Peyer's patch (tissue), 4 donors: ENCODE data around the gene KLF12. TPM values are rescaled to one million over a fixed set of nuclear protein-coding genes. Genes with fewer than 3 reads are reported as not detected.

Experiments
- DNase-seq, 3 donors: peaks; one replicate each; pipeline ENCODE4 v3.0.0-alpha.2; 2017 to 2019
- H3K27ac ChIP-seq, 4 donors: fragments of 200-600 bp; sonication (generic); one replicate each; pipeline ENCODE4 v1.5.1; 2016 to 2019
- H3K27me3 ChIP-seq, 2 donors: fragments of 200-600 bp; sonication (generic); one replicate each; pipeline ENCODE4 v1.5.1; 2019
- H3K36me3 ChIP-seq, 3 donors: fragments of 200-600 bp; sonication (generic); one replicate each; pipeline ENCODE4 v1.5.1; 2016 to 2019
- H3K4me1 ChIP-seq, 4 donors: fragments of 200-600 bp; sonication (generic); one replicate each; pipeline ENCODE4 v1.5.1; 2016 to 2019
- H3K4me3 ChIP-seq, 4 donors: fragments of 200-600 bp; sonication (generic); 1 replicate in 3 of 4; 2 replicates in 1 of 4; pipeline ENCODE4 v1.5.1; 2016 to 2019; ENCODE audit warnings: mild to moderate bottlenecking in 1 of 4
- H3K9me3 ChIP-seq, 4 donors: fragments of 200-600 bp; sonication (generic); one replicate each; pipeline ENCODE4 v1.5.1; 2016 to 2019; ENCODE audit warnings: mild to moderate bottlenecking in 1 of 4
- CTCF ChIP-seq, 6 experiments: fragments of 450-650 bp in 4 of 6; fragments of 200-600 bp in 2 of 6; sonication (generic) in 1 of 6; IDR thresholded peaks; one replicate each; pipeline ENCODE4 v1.5.1; 2017 to 2019; ENCODE audit warnings: antibody characterized with exemption in 6 of 6, mild to moderate bottlenecking in 3 of 6, moderate library complexity in 1 of 6
- POLR2A ChIP-seq, 2 donors: fragments of 450-650 bp; IDR thresholded peaks; one replicate each; pipeline ENCODE4 v1.5.1; 2017; ENCODE audit warnings: antibody characterized with exemption in 2 of 2, mild to moderate bottlenecking in 2 of 2, moderate library complexity in 2 of 2
- total RNA-seq, 4 donors: library from RNA; depleted of rRNA; stranded (reverse); fragments of >200 nt; gene quantifications; one replicate each; pipeline ENCODE4 v1.1.0, GENCODE V29; 2016

Gene KLF12
- total RNA-seq, 4 donors from 2014 or later = 1.4 to 23.1 (median 2.7) TPM

DNA sequence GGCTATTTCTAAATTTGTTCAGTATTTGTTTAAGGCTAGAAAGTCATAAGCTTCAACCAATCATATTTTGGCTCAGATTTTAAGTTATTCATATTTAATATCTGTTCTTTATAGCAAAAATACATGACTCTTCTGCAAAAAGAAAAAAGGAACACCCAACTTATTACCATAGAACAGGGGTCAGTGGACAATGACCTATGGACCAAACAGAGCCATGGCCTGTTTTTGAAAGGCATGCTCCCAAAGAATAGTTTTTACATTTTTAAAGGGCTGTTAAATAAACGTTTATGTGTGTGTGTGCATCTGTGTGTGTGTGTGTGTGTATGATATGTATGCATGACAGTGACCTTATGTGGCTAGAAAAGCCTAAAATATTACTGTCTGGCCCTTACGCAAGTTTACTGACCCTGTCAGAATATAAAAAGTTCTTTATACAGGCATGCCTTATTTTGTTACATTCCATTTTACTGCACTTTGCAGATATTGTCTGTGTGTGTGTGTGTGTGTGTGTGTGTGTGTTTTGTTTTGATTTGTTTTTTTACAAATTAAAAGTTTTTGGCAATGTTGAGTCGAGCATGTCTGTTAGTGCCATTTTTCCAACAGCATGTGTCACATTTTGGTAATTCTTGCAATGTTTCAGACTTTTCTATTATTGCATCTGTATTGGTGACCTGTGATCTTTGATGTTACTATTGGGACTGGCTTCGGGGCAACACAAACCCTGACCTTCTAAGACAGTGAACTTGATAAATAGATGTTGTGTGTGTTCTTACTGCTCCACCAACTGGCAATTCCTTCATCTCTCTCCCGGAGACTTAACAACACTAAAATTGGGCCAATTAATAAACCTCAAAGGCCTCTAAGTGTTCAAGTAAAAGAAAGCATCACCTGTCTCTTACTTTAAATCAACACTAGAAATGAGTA is 22.0 kb downstream of the KLF12 start:
- Histone ChIP-seq H3K27ac (no peak overlapping the region), H3K27me3 (no peaks in the 10 kb centered on the region), H3K9me3 (no peaks in the 10 kb centered on the region), H3K4me1 (no peaks in the 10 kb centered on the region), H3K36me3 (no peaks in the 10 kb centered on the region), H3K4me3 (no peak overlapping the region)
- DNase-seq = no peak
- TF ChIP-seq CTCF (IDR thresholded peaks at IDR 0.05) = no peak
- TF ChIP-seq POLR2A (IDR thresholded peaks at IDR 0.05) = no peak

GRCh38 chr13:74111399-74111798 is 22.8 kb downstream of the KLF12 start:
- Histone ChIP-seq H3K36me3 (no peaks in the 10 kb centered on the region), H3K4me3 (no peak overlapping the region), H3K27ac (no peak overlapping the region), H3K4me1 (no peaks in the 10 kb centered on the region), H3K9me3 (no peaks in the 10 kb centered on the region), H3K27me3 (no peaks in the 10 kb centered on the region)
- TF ChIP-seq CTCF (IDR thresholded peaks at IDR 0.05) (no peak), POLR2A (IDR thresholded peaks at IDR 0.05) (no peak)
- DNase-seq = no peak

- Histone ChIP-seq H3K4me3 (no peak overlapping the region), H3K27me3 (no peaks in the 10 kb centered on the region), H3K36me3 (no peaks in the 10 kb centered on the region), H3K27ac (no peak overlapping the region), H3K4me1 (no peaks in the 10 kb centered on the region), H3K9me3 (no peaks in the 10 kb centered on the region)
- TF ChIP-seq CTCF (IDR thresholded peaks at IDR 0.05) = no peak
- no peak for TF ChIP-seq POLR2A (IDR thresholded peaks at IDR 0.05)
- DNase-seq = no peak
Observed at GRCh38 chr13:74110053-74110452, 24.2 kb downstream of the KLF12 start.

DNA sequence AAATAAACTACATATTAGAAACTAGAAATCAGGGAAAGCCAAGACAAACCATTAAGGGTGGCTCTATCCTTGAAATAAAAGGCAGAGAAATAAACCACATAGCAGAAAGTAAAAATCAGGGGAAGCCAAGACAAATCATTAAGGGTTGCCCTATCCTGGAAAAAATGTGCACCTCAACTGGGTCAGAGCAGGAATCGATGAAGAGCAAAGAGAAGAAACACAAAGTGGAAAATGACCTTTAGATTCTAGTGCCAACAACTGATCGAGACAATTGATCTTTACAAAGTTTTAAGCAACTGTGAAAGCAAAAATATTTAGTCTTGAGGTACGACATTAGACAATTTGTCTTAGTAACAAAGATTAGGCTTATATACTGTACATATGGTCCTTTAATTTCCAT is 26.6 kb downstream of the KLF12 start:
- H3K4me1 ChIP-seq = no peaks in the 10 kb centered on the region
- TF ChIP-seq POLR2A (IDR thresholded peaks at IDR 0.05) (no peak), CTCF (IDR thresholded peaks at IDR 0.05) (no peak)
- no peak for DNase-seq
- H3K27me3 ChIP-seq = no peaks in the 10 kb centered on the region
- H3K27ac ChIP-seq = no peak overlapping the region
- H3K4me3 ChIP-seq = no peak overlapping the region
- H3K9me3 ChIP-seq = no peaks in the 10 kb centered on the region
- H3K36me3 ChIP-seq = no peaks in the 10 kb centered on the region

GRCh38 chr13:74105871-74106270 is 28.3 kb downstream of the KLF12 start:
- Histone ChIP-seq H3K27me3 (no peaks in the 10 kb centered on the region), H3K36me3 (no peaks in the 10 kb centered on the region)
- TF ChIP-seq CTCF (IDR thresholded peaks at IDR 0.05) = no peak
- no peak for TF ChIP-seq POLR2A (IDR thresholded peaks at IDR 0.05)

More at GRCh38 chr13:74105871-74106270, 28.3 kb downstream of the KLF12 start:
- Histone ChIP-seq H3K27ac (no peak overlapping the region), H3K4me1 (no peaks in the 10 kb centered on the region), H3K9me3 (no peaks in the 10 kb centered on the region), H3K4me3 (no peak overlapping the region)
- no peak for DNase-seq
